SK-N-MC (cell line): ENCODE data around the gene MACROD2.

Source experiments
- DNase-seq: peaks from one replicate; pipeline ENCODE4 v3.0.0-alpha.2; 2011; ENCODE audit warnings: low read depth, low spot score
- H3K27ac ChIP-seq: fragments of 200-600 bp; sonication (generic); 2 replicates; pipeline ENCODE4 v1.5.1; 2016; ENCODE audit warnings: mixed run types
- H3K36me3 ChIP-seq: fragments of 200-600 bp; sonication (generic); 2 replicates; pipeline ENCODE4 v1.6.1; 2017; ENCODE audit warnings: antibody characterized with exemption, low read length, mixed read lengths; ENCODE audit not compliant: insufficient read depth
- H3K4me3 ChIP-seq: fragments of 200-600 bp; sonication (generic); 2 replicates; pipeline ENCODE4 v1.5.1; 2016
- H3K9ac ChIP-seq: fragments of 200-600 bp; sonication (generic); 2 replicates; pipeline ENCODE4 v1.8.0; 2017; ENCODE audit warnings: mixed run types, mixed read lengths; ENCODE audit not compliant: insufficient read length
- H3K9me3 ChIP-seq: fragments of 200-600 bp; sonication (generic); 2 replicates; pipeline ENCODE4 v1.6.1; 2017; ENCODE audit warnings: low read depth, mild to moderate bottlenecking, antibody characterized with exemption, low read length, moderate library complexity, mixed read lengths
- EZH2 ChIP-seq: fragments of 200-600 bp; sonication (generic); IDR thresholded peaks from one replicate; pipeline ENCODE4 v1.6.1; 2017; ENCODE audit warnings: antibody characterized with exemption
- FOXP2 ChIP-seq: optimal IDR thresholded peaks from 2 replicates; pipeline ENCODE3; 2011; ENCODE audit warnings: mild to moderate bottlenecking, moderate library complexity; ENCODE audit not compliant: insufficient read depth; ENCODE audit errors: extremely low read length, control extremely low read depth
- POLR2AphosphoS5 ChIP-seq: IDR thresholded peaks from 2 replicates; pipeline ENCODE4 v1.6.1; 2012; ENCODE audit warnings: mild to moderate bottlenecking, low read depth, low read length, borderline replicate concordance

The MACROD2 gene

GRCh38 chr20:14067603-14068002, 72.3 kb downstream of the MACROD2 start:
- Histone ChIP-seq H3K4me3 (no peak overlapping the region), H3K36me3 (no peaks in the 10 kb centered on the region), H3K27ac (no peak overlapping the region), H3K9ac (no peak overlapping the region), H3K9me3 (no peaks in the 10 kb centered on the region)
- DNase-seq, result no peak
- TF ChIP-seq EZH2 (no peak), POLR2AphosphoS5 (no peak), FOXP2 (no peak)

GRCh38 chr20:14069796-14070195, 74.5 kb downstream of the MACROD2 start:
- H3K4me3 ChIP-seq, result no peak overlapping the region
- TF ChIP-seq FOXP2 (no peak), EZH2 (no peak), POLR2AphosphoS5 (no peak)
- no peak overlapping the region for H3K27ac ChIP-seq
- no peaks in the 10 kb centered on the region for H3K9me3 ChIP-seq
- no peak overlapping the region for H3K9ac ChIP-seq
- DNase-seq, result no peak
- H3K36me3 ChIP-seq, result no peaks in the 10 kb centered on the region

- Histone ChIP-seq H3K36me3 (no peaks in the 10 kb centered on the region), H3K9ac (no peak overlapping the region), H3K9me3 (no peaks in the 10 kb centered on the region), H3K27ac (no peak overlapping the region), H3K4me3 (no peak overlapping the region)
- TF ChIP-seq FOXP2 (no peak), EZH2 (no peak), POLR2AphosphoS5 (no peak)
- no peak for DNase-seq
Observed at GRCh38 chr20:14093652-14094051, 98.3 kb downstream of the MACROD2 start.

- no peak for DNase-seq
- Histone ChIP-seq H3K9me3 (no peaks in the 10 kb centered on the region), H3K4me3 (no peak overlapping the region), H3K9ac (no peak overlapping the region), H3K27ac (no peak overlapping the region), H3K36me3 (no peaks in the 10 kb centered on the region)
- TF ChIP-seq POLR2AphosphoS5, result no peak
- no peak for TF ChIP-seq FOXP2
- TF ChIP-seq EZH2, result no peak
Observed at GRCh38 chr20:14098261-14098660, 102.9 kb downstream of the MACROD2 start.

GRCh38 chr20:14113416-14113815, 118.1 kb downstream of the MACROD2 start:
- no peaks in the 10 kb centered on the region for H3K36me3 ChIP-seq
- no peak overlapping the region for H3K27ac ChIP-seq
- no peak for DNase-seq
- H3K9ac ChIP-seq, result no peak overlapping the region
- no peaks in the 10 kb centered on the region for H3K9me3 ChIP-seq
- no peak overlapping the region for H3K4me3 ChIP-seq
- TF ChIP-seq POLR2AphosphoS5 (no peak), EZH2 (no peak), FOXP2 (no peak)

GRCh38 chr20:14114065-14114704, 118.9 kb downstream of the MACROD2 start:
- Histone ChIP-seq H3K36me3 (no peaks in the 10 kb centered on the region), H3K9me3 (no peaks in the 10 kb centered on the region), H3K4me3 (no peak overlapping the region), H3K9ac (no peak overlapping the region), H3K27ac (no peak overlapping the region)
- DNase-seq, result no peak
- TF ChIP-seq POLR2AphosphoS5 (no peak), FOXP2 (no peak), EZH2 (no peak)

- Histone ChIP-seq H3K36me3 (no peaks in the 10 kb centered on the region), H3K27ac (no peak overlapping the region), H3K4me3 (no peak overlapping the region), H3K9me3 (no peaks in the 10 kb centered on the region), H3K9ac (no peak overlapping the region)
- no peak for TF ChIP-seq EZH2
- no peak for TF ChIP-seq POLR2AphosphoS5
- no peak for TF ChIP-seq FOXP2
- DNase-seq, result no peak
Observed at GRCh38 chr20:14116037-14116436, 120.7 kb downstream of the MACROD2 start.

- Histone ChIP-seq H3K9ac (no peak overlapping the region), H3K4me3 (no peak overlapping the region), H3K27ac (no peak overlapping the region), H3K9me3 (no peaks in the 10 kb centered on the region), H3K36me3 (no peaks in the 10 kb centered on the region)
- no peak for TF ChIP-seq FOXP2
- TF ChIP-seq EZH2, result no peak
- TF ChIP-seq POLR2AphosphoS5, result no peak
- no peak for DNase-seq
Observed at GRCh38 chr20:14117768-14118167, 122.5 kb downstream of the MACROD2 start.

GRCh38 chr20:14126856-14127255, 131.5 kb downstream of the MACROD2 start:
- TF ChIP-seq POLR2AphosphoS5, result no peak
- TF ChIP-seq FOXP2, result no peak
- TF ChIP-seq EZH2, result no peak
- DNase-seq, result no peak
- peak overlapping the region; percentile 76 for H3K27ac ChIP-seq
- peak overlapping the region; percentile 32 for H3K4me3 ChIP-seq
- H3K9me3 ChIP-seq, result no peaks in the 10 kb centered on the region; the same call in 1 of the 2 replicates
- peak overlapping the region; percentile 7 for H3K9ac ChIP-seq
- no peaks in the 10 kb centered on the region for H3K36me3 ChIP-seq
